ENCODE measurements around the gene SLMAP.

The SLMAP gene

GRCh38 chr3:57972531-57973111 is 216.5 kb downstream of the SLMAP start:
- no peak for DNase-seq

- DNase-seq, result no peak
These were observed 217.8 kb downstream of the SLMAP start for GRCh38 chr3:57973715-57974477.

DNA sequence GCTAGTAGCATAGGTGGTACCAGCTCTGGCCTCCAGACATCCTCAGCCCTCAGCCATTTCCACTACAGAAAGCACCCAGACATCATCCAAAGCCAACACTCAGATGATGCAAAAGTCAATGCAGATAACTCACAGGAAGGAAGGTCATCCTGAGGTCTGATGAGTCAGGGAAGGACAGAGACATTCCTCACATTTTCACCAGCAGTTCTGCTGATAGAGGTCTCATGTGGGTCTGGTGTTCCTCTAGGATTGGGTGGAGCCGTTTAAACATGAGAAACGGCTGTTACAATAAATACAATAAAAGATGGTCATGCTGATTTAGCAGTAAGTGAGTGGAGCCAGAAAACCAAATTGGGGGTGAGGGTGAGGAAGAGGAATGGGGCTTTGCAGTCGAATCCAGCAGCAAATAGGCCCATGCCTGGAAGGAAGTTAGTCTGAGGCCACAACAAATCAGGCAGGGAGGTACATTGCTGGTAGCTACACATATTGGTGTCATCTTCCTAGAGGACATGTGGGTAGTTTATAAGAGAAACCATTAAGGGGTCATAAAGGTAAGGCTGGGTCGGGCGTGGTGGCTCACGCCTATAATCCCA is 218.8 kb downstream of the SLMAP start:
- peak; percentile 24 for DNase-seq

- DNase-seq, result no peak
These were observed 221.7 kb downstream of the SLMAP start for GRCh38 chr3:57977818-57978235.

GRCh38 chr3:57978316-57978715 is 222.2 kb downstream of the SLMAP start:
- DNase-seq, result no peak
